VCaP (cell line): ENCODE data around the gene EPS8L1.

Experiments used
- H3K27ac ChIP-seq: fragments of 450-650 bp; 2 replicates; pipeline ENCODE4 v1.5.1; 2017
- TF ChIP-seq, protein P1 (sequence below): fragments of 450-650 bp; conservative IDR thresholded peaks from 2 replicates; pipeline ENCODE4 v1.5.1; 2017; ENCODE audit warnings: mild to moderate bottlenecking, moderate library complexity

EPS8L1 gene

DNA sequence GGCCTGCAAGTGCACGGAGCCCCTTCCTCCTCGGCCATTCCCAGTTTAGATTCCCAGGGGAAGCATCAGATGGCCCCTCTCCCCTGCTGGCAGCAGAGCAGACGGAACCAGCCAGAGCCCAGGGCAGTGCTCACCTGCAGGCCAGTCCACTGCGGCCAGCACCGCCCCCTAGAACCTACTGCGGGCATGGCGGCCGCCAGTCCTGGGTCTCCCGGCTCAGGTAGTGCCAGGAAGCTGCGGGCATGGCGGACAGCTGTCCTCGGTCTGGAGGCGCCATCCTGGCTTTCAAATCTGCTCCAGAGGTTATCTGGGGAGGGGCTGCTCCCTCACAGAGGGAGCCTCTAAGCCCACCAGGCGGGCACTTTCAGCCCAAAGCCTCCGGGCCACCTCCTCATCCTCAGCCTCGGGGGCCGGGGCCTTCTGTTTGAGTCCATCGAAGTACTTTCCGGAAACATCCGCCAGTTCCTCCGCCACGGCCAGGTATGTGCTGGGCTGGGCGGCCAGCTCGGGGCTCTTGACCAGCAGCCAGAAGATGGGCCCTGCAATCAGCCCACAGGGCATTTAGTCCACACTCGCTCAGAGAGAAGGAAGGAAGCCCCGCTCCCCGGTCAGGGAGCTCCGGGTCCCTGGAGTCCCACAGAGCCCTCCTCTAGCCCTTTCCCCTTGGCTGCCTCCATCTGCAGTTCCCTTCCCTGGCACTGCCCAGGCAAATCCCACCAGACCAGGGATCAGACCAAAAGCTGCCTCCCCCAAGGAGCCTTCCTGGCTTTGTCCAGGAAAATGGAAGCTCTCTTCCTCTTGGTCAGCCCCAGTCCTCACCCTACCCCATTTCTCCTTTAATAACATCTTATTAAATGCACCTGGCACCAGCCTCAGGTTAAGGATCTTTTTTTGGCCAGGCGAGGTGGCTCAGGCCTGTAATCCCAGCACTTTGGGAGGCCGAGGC is 30.6 kb upstream of the EPS8L1 start:
- H3K27ac ChIP-seq = no peak overlapping the region
- TF ChIP-seq, protein P1, sequence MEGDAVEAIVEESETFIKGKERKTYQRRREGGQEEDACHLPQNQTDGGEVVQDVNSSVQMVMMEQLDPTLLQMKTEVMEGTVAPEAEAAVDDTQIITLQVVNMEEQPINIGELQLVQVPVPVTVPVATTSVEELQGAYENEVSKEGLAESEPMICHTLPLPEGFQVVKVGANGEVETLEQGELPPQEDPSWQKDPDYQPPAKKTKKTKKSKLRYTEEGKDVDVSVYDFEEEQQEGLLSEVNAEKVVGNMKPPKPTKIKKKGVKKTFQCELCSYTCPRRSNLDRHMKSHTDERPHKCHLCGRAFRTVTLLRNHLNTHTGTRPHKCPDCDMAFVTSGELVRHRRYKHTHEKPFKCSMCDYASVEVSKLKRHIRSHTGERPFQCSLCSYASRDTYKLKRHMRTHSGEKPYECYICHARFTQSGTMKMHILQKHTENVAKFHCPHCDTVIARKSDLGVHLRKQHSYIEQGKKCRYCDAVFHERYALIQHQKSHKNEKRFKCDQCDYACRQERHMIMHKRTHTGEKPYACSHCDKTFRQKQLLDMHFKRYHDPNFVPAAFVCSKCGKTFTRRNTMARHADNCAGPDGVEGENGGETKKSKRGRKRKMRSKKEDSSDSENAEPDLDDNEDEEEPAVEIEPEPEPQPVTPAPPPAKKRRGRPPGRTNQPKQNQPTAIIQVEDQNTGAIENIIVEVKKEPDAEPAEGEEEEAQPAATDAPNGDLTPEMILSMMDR = no peak

DNA sequence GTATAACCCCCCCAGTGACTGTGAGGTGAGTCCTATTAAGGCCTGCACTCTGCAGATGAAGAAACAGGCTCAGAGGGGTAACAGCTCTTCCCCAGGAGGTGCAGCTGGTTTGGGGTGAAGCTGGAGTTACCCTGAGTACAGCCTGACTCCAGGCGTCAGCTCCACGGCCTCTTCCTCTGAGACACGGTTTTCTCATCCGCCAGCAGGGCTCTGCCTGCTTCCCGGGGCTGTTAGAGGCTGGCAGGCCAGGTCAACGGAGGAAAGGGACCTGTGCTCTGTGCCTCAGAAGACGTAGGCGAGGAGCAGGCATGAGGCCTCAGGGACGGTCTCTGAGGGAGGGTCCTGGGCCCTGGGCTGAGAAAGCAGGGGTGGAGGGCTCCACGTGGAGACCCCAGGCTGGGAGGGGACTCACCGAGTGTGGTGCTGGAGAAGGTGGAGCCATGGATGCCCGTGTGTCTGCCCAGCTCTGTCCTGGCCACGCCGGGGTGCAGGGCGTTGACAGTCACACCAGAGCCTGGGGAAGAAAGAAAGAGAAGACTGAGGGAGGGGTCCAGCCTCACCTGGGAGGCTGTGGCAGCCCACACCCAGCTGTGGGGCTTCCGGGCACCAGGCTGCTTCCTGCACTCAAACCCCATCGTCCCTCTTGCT is 28.6 kb upstream of the EPS8L1 start:
- TF ChIP-seq, protein P1 = no peak

DNA sequence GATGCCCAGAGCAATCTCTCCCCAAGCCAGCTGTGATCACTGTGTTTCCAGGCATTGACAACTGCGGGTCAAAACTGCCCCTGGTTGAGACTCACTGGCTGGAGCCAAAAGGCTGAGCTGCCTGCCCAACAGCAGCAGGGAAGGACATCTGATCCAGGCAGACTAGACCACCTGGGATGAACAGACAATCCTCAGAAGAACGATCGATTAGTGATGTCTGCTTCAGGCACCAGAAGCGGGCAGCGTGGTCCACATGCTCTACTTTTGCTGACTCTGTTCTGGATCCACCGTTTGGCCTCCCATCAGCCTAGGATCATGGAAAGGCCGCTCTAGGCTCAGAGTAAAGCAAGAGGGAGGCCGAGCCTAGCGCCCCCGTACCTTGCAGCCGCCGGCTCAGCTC is 27.7 kb upstream of the EPS8L1 start:
- no peak overlapping the region for H3K27ac ChIP-seq
- TF ChIP-seq, protein P1 = no peak

More for the DNA sequence above, 28.6 kb upstream of the EPS8L1 start:
- H3K27ac ChIP-seq = no peak overlapping the region

DNA sequence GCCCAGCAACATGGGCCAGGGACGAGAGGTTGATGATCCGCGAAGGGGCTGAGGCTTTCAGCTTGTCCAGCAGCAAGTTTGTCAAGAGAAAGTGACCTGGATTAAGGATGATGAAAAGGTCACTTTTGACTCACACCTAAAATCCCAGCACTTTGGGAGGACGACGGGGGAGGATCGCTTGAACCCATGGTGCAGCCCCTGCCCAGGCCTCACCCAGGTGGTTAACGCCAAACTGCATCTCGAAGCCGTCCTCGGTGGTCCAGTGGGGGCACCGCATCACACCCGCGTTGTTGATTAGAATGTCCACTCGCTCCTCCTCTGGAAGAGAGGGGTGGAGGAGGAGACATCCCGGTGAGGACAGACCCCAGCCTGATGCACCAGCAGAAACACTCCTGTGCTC is 27.2 kb upstream of the EPS8L1 start:
- no peak overlapping the region for H3K27ac ChIP-seq
- TF ChIP-seq, protein P1 = no peak

DNA sequence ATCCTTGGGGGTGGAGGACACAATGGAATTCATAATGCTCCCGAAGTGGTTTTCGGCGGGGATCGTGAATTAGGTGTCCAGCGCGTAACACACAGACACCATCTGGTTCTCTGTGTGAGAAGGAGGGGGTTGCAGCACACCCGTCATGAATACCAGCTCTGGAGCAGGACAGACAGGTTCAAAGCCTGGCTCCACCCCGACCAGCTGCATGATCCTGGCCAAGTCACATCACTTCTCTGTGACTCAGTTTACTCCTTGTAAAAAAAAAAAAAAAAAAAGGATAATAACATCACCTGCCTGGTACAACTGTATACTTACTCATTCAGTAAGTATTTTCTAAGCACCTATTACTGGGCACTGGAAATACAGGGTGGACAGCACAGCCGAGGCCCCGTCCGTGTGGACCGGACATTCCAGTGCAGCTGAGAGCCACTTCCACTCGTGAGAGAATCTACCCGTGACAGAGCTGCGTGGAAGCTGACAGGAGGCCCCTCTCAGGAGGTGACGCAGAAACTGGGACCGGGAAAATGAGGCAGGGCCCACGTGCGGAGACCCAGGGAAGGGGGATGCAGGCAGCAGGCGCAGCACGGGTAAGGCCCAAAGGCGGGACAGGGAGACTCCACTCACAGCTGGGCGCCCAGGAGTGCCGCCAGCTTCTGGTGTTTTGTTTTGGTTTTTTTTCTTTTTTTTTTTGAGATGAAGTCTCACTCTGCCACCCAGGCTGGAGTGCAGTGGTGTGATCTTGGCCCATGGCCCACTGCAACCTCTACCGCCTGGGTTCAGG is 24.7 kb upstream of the EPS8L1 start:
- no peak overlapping the region for H3K27ac ChIP-seq
- TF ChIP-seq, protein P1 = no peak

DNA sequence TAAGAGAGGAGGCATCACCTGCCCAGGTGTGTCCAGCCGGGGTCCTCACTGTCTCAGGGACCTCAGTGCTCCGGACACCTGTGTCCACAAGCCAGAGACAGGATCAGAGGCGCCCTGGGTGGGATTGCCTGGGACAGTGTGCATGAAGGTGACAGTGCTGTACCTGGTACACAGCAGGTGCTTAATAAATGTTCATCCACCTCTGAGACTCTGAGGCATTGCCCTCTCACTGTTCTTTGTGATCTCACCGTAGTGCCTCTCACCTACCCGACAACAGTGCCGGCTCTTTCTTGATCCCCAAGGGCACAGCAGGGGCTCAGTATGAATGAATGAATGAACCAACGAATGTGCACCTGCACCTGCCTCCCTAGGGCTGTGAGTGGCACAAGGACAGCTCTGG is 21.9 kb upstream of the EPS8L1 start:
- TF ChIP-seq, protein P1 = no peak
- H3K27ac ChIP-seq = no peak overlapping the region

DNA sequence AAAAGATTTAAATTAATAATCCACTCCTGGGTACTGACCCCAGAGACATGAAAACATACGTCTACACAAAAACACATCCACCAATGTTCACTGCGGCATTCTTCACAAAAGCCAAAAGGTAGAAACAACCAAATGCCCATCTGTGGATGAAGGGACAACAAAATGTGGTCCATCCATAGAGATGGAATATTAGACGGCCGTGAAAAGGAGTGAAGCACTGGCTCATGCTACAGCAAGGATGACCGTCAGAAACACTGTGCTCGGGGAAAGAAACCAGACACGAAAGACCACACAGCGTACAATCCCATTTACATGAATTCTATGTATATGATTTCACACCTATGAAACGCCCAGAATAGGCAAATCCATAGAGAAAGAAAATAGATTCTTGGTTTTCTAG is 18.8 kb upstream of the EPS8L1 start:
- TF ChIP-seq, protein P1 = no peak

More for the DNA sequence above, 18.8 kb upstream of the EPS8L1 start:
- no peak overlapping the region for H3K27ac ChIP-seq
